Measurements from ENCODE around the gene FBXW2. TPM values are rescaled to one million over a fixed set of nuclear protein-coding genes. Genes with fewer than 3 reads are reported as not detected.
"Not testable (repeated sequence)": the region's sequence is repeated elsewhere in the genome, so short reads cannot be mapped to it uniquely, and the experiment has no call there.

Gene FBXW2, protein sequence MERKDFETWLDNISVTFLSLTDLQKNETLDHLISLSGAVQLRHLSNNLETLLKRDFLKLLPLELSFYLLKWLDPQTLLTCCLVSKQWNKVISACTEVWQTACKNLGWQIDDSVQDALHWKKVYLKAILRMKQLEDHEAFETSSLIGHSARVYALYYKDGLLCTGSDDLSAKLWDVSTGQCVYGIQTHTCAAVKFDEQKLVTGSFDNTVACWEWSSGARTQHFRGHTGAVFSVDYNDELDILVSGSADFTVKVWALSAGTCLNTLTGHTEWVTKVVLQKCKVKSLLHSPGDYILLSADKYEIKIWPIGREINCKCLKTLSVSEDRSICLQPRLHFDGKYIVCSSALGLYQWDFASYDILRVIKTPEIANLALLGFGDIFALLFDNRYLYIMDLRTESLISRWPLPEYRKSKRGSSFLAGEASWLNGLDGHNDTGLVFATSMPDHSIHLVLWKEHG
- 10 to 100 TPM; 69.9 to 70.2 TPM for total RNA-seq

DNA sequence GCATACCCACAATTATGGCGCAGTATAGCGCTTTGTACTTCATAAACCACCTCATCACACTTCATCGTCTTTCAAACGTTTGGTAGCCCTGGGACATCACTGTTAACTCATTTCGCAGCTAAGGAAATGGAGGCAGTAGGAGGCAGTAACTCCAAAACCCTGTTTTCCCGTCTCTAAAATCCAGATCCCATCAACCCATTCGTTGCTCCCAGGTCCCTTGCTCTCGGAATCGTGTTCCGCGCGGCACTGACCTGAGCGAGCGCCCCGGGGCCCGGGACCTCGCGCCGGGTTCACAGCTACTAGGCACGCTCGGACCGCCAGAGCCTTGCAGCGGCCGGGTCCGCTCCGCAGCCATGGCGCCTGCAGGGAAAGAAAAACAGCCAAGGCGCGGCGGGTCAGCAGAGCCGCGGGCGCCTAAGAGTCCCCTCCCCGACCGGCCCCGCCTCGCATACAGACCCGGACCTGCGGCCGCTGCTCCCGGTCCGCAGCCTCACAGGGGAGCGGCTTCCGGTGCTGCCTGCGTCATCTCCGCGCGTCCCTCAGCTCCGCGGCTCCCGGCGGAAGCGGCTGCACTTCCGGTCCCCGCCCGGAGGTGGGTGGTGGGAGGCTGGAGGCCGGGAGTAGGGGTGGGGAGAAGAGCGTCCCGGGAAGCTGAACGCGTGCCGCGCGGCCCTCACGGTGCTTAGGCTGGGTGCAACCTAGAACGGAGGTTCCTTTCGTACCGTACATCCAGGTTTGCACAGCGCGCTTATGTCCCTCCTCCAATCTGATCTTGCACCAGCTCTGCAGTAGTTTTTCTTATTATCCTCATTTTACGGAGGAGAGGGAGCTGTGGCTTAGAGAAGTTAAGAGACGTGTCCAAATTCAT, at the start of gene FBXW2:
Gene FBXW2 (minus strand): TSS at position 519 of the 868 bp plus-strand sequence. CDS start 5,158 bp downstream, outside the sequence.
- peak; percentile 97 for ATAC-seq
- Mint-ChIP-seq H3K27ac (peak within 1 kb of the TSS; percentile 92 to 93), H3K36me3 (peaks cover 12 to 28% of the 10 kb centered on the region in 2 donors), H3K9me3 (no peaks in the 10 kb centered on the region)
- peak; percentile 87 to 93 for DNase-seq (ENCODE audit: low spot score in 2 of 2)

DNA sequence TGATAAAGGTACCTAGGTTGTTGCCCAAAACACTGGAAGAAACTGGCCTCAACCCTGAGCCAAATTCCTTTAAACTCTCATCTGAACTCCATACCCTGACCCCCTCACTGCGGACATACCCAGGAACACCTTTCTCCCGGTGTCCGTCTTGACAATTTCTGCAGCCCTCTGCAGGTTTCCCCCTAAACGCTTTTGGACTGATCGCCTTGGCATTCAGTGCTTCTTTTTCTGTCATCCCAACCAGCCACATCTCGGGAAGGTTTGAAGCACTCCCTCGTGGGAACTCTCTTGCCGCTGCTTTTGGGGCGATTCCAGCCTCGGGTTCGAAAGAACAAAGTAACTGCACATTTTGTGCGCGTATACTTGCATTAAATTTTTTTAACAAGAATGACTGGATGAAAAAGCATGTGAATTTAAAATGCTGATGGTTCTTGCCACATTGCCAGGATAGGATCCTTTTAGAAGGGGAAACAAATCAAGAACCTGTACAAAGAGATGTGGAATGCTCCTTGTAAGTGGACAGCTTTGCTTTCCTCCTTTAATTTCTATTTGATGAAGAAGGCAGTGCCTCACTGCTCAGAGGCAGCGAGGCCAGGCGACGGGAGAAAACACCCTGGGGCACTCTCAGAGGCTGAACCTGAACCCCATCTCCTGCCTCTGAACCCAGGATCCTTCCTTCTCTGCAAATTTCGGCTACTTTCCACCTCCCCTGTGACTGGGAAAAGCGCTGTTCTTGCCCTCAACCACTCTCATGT, 48.9 kb upstream of the FBXW2 start:
- H3K9me3 Mint-ChIP-seq = no peaks in the 10 kb centered on the region
- no peak for ATAC-seq
- peak overlapping the region; percentile 95 to 98 for H3K27ac Mint-ChIP-seq
- DNase-seq (ENCODE audit: low spot score in 2 of 2) = no peak
- peaks cover 42 to 49% of the 10 kb centered on the region in 2 donors for H3K36me3 Mint-ChIP-seq

DNA sequence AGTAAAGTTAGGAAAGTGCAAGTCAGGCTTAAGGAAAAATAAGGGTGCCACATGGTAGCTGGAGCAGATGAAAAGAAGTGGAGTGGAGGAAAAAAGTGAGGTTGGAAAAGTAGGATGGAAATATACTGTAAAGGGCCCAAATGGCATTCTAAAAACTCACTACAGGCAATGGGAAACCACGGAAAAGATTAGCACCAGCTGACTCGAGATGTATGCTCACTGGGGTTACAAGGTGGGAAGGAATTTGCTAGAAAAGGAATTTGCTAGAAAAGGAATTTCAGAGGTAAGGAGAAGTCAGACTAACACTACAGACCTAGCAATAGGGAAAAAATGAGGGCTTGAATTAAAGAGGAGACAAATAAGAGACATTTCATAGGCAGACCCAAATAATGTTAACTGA, 45.9 kb upstream of the FBXW2 start:
- DNase-seq (ENCODE audit: low spot score in 2 of 2) (no peak), ATAC-seq (no peak)
- H3K9me3 Mint-ChIP-seq = no peaks in the 10 kb centered on the region
- peak overlapping the region in 1 of 2 donors; percentile 74 for H3K27ac Mint-ChIP-seq
- H3K36me3 Mint-ChIP-seq = peaks cover 33 to 51% of the 10 kb centered on the region in 2 donors

DNA sequence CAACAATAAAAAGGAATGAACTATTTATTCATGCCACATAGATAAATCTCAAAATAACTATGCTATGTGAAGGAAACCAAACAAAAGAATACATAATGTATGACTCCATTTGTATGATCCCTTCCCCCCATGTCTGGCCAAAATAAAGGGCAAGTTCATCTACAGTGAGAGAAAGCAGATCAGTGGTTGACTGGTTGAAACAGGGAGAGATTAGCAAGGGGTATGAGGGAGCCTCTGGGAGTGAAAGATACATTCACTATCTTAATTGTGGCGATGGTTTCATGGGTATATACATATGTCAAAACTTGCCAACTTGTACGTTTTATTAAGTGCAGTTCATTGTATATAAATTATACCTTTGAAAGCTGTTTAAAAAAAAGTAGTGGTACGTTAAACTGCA, 44.7 kb upstream of the FBXW2 start:
- Mint-ChIP-seq H3K9me3 (no peaks in the 10 kb centered on the region), H3K27ac (no peak overlapping the region), H3K36me3 (peaks cover 22 to 47% of the 10 kb centered on the region in 2 donors)
- ATAC-seq (no peak), DNase-seq (ENCODE audit: low spot score in 2 of 2) (no peak)

DNA sequence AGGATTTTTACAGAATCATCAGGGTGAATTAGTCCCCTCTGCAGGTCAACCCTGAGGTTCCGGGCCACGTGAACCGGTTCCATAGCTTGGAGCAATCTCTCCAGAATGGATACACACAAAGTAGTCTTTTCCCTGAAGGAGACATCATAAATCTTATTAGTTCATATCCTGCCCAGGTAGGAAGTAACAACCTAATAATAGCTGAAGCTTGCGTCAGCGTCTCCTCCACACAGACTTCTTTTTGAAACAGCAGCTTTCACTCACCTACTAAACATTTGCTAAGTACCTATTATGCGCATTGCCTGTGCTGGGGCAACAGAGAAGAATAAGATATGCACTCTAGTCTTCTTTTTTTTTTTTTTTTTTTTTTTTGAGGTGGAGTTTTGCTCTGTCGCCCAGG, 40.1 kb upstream of the FBXW2 start:
- ATAC-seq = no peak
- peaks cover 6 to 36% of the 10 kb centered on the region in 2 donors for H3K36me3 Mint-ChIP-seq
- H3K9me3 Mint-ChIP-seq = no peaks in the 10 kb centered on the region

DNA sequence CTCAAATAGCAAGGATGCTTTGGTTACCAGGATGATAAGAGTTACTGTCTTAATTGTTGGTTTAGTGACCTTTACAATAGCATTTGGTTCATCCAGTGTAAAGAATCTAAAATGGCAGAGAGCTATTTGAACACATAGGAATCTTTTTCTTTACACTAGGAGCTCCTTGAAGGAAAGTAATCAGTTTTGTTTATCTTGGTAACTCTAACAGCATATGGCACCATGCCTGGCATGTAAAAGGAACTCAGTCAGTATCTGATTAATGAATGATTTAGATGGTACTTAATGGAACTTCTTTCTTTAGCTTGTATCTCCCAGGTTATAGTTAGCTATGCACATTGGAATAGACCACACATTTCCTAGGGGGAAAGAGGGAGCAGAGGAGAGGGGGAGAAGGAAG, 39.6 kb upstream of the FBXW2 start:
- no peaks in the 10 kb centered on the region for H3K9me3 Mint-ChIP-seq
- DNase-seq (ENCODE audit: low spot score in 2 of 2) (no peak), ATAC-seq (no peak)
- H3K27ac Mint-ChIP-seq = no peak overlapping the region
- H3K36me3 Mint-ChIP-seq = peaks cover 6 to 34% of the 10 kb centered on the region in 2 donors

More for the DNA sequence above, 40.1 kb upstream of the FBXW2 start:
- DNase-seq (ENCODE audit: low spot score in 2 of 2) = no peak
- H3K27ac Mint-ChIP-seq = no peak overlapping the region

DNA sequence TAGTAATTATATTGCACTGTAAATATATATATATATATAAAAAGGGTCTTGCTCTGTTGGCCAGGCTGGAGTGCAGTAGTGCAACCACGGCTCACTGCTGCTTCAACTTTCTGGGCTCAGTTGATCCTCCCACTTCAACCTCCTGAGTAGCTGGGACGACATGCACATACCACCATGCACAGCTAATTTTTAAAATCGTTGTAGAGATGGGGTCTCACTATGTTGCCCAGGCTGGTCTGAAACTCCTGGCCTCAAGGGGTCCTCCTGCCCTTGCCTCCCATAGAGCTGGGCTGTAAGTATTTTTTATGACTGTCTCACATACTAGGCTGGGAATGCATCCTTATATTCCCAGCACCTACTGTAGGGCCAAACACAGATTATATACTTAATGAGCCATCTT, 37.6 kb upstream of the FBXW2 start:
- ATAC-seq (no peak), DNase-seq (ENCODE audit: low spot score in 2 of 2) (no peak)
- Mint-ChIP-seq H3K36me3 (peaks cover 6 to 30% of the 10 kb centered on the region in 2 donors), H3K9me3 (no peaks in the 10 kb centered on the region), H3K27ac (no peak overlapping the region)

DNA sequence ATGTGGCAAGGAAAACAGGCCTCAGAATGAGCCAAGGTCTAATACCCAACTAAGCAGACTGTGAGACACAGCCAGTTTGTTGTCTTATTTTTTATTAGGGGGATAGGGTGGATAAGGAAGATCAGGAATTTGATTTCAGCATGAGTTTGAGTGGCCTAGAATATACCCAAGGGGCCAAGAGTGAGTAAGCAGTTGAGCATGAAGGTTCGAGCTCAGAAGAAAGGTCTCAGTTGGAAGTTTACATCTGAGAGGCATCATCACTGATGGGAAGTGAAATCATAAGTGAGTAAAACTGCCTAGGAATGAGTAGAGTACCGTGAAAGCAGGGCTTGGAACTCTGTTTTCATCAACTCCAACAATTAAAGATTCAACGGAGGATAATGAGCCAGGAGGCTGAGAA, 36.9 kb upstream of the FBXW2 start:
- no peak overlapping the region for H3K27ac Mint-ChIP-seq
- no peak for ATAC-seq
- DNase-seq (ENCODE audit: low spot score in 2 of 2) = no peak
- no peaks in the 10 kb centered on the region for H3K9me3 Mint-ChIP-seq
- H3K36me3 Mint-ChIP-seq = peaks cover 6 to 27% of the 10 kb centered on the region in 2 donors

DNA sequence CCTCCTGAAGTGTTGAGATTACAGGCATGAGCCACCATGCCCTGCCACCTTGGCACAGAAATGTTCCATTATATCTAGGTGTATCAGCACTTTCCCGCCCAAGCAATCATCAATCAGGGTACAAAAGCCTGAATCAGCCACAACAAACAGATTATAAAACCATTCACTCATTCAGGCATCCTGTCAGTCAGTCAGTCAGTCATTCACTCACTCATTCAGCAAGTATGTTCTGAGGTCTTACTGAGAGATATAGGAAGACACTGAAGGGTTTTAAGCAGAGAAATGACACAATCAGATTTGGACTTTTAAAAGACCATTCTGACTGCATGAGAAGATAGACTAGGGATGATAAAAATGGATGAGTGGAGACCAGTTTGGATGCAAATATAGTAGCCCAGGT, 36.4 kb upstream of the FBXW2 start:
- peak overlapping the region in 1 of 2 donors; percentile 46 for H3K27ac Mint-ChIP-seq
- H3K36me3 Mint-ChIP-seq = peaks cover 8 to 30% of the 10 kb centered on the region in 2 donors
- no peaks in the 10 kb centered on the region for H3K9me3 Mint-ChIP-seq
- DNase-seq (ENCODE audit: low spot score in 2 of 2) (no peak), ATAC-seq (peak; percentile 34 to 50)

DNA sequence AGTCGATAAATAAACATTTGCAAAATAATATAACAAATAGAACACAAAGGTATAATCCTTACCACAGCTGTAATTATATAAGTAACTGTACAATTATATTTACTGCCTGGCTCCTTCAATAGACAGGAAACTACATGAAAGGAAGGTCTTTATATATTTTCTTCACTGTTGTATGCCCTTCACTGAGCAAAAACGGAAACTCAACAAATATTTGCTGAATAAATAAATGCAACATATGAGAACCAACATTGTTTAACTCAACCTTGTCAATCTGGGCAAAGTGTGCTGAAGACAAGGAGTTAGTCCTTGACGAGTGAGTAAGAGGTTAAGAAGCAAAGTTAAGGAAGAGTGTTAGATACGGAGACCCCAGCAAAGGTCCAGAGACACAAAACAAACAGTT, 26.9 kb upstream of the FBXW2 start:
- Mint-ChIP-seq H3K36me3 (peaks cover 9 to 40% of the 10 kb centered on the region in 2 donors), H3K27ac (no peak overlapping the region), H3K9me3 (no peaks in the 10 kb centered on the region)
- ATAC-seq = no peak
- no peak for DNase-seq (ENCODE audit: low spot score in 2 of 2)

DNA sequence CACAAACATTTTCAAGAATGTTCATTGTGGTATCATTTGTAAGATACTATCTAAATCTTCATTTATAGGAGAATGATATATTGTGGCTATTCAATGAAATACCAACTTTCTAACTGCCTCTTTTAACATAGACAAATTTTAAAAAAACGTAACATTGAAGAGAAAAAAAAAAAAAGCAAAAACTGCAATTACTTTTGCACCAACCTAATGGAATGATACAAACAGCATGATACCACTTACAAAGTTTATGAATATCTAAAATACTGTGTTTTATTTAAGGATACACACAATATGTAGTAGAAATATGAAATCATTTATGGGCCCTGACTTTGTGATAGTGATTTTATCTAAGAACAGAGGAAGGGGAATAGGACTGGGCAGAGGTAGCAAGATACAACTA, 25.4 kb upstream of the FBXW2 start:
- Mint-ChIP-seq H3K9me3 (no peaks in the 10 kb centered on the region), H3K36me3 (peaks cover 4 to 34% of the 10 kb centered on the region in 2 donors), H3K27ac (no peak overlapping the region)
- ATAC-seq = no peak
- no peak for DNase-seq (ENCODE audit: low spot score in 2 of 2)

DNA sequence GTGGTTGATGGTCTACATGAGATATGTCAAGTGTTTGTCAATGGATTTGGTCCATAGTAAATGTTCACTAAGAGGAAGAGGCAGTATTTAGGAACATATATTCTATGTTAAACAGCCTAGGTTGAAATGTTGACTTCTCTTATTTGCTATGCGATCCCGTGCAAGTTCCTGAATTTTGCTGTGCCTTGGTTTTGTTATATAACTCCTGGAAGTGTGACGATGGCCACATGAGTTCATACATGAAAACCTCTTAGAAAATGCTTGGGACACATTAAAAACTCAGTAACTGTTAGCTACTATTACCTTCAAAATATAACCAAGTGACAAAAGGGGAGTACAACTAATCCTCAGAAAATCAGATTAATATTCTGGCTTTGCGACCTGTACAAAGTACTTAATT, 21.9 kb upstream of the FBXW2 start:
- Mint-ChIP-seq H3K9me3 (peaks cover 0 to 9% of the 10 kb centered on the region in 2 donors), H3K36me3 (peaks cover 21 to 37% of the 10 kb centered on the region in 2 donors), H3K27ac (no peak overlapping the region)
- ATAC-seq = no peak
- DNase-seq (ENCODE audit: low spot score in 2 of 2) = no peak

DNA sequence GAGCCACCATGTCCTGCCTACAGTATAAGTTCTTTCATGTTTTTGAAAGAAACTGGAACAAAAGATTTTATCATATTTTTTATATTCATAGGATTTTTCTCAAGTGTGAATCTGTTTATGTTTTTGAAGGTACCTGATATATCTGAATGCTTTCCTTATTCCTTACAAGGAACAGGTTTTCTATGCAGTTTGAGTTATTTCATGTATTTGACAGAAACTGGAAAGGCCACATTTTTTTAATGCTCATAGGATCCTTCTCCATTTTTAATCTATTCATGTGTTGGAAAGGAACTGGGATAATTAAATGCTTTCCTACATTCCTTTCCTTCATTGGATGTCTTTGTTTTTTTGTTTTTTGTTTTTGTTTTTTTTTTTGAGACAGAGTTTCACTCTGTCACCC, 15.7 kb upstream of the FBXW2 start:
- DNase-seq (ENCODE audit: low spot score in 2 of 2) (no peak), ATAC-seq (no peak)
- Mint-ChIP-seq H3K9me3 (peaks cover 13 to 37% of the 10 kb centered on the region in 2 donors), H3K27ac (no peak overlapping the region), H3K36me3 (peaks cover 53 to 63% of the 10 kb centered on the region in 2 donors)

DNA sequence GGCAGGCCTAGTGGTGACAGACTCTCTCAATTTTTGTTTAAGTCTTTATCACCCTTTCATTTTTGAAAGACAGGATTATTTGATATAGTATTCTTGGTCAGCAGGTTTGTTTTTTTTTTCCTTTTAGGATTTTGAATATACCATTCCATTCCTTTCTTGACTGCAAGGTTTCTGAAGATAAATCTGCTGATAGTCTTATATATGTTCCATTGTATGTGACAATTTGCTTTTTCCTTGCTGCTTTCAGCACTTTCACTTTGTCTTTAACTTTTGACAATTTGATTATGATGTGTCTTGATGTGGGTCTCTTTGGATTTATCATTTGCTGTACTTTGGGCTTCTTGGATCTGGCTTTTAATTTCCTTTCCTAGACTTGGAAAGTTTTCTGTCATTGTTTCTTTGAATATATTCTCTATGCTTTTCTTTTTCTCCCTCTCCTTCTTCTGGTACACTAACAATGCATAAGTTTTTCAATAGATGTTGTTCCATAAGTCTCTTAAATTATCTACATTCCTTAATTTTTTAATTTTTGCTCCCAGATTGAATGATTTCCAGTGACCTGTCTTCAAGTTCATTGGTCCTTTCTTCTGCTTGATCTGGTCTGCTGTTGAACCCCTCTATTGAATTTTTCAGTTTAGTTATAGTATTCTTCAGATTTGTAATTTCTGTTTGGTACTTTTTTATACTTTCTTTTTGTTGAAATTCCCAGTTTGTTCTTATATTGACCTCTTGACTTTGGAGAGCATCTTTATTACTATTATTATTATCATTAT, 14.6 kb upstream of the FBXW2 start:
- peaks cover 15 to 37% of the 10 kb centered on the region in 2 donors for H3K9me3 Mint-ChIP-seq
- peaks cover 53 to 63% of the 10 kb centered on the region in 2 donors for H3K36me3 Mint-ChIP-seq
- H3K27ac Mint-ChIP-seq = no peak overlapping the region

DNA sequence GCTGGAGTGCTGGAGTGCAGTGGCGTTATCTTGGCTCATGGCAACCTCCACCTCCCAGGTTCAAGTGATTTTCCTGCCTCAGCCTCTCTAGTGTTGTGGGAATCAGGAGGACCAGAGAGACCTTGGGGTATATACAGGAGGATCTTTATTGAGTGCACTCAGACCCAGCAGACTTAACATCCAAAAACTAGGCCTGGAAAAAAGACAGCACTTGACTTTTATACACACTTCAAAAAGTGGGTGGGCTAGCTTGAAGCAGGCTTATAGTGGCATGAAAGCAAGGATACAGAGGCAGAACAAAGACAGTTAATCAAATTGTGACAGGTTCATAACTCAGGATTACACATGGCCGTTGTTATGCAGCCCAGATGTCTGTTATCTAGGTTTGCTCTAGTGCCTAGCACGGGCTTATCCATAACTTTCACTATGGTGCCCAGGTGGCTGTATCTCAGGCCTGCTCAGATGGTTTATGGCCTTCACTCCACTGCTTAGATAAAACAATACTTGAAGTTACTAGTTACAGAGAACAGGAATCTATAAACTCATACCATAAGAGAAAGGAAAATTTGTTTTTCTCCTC, 11.7 kb upstream of the FBXW2 start:
- peaks cover 15 to 29% of the 10 kb centered on the region in 2 donors for H3K9me3 Mint-ChIP-seq
- not testable (repeated sequence) for DNase-seq (ENCODE audit: low spot score in 2 of 2); H3K27ac Mint-ChIP-seq; ATAC-seq
- H3K36me3 Mint-ChIP-seq = peaks cover 32 to 41% of the 10 kb centered on the region in 2 donors

More for the DNA sequence above, 14.6 kb upstream of the FBXW2 start:
- DNase-seq (ENCODE audit: low spot score in 2 of 2) (no peak), ATAC-seq (no peak)
